Measurements from ENCODE around the gene NFATC2.

NFATC2 gene

GRCh38 chr20:51420111-51420510 lies 122.4 kb downstream of the NFATC2 start:
- peak in 1 of 2 donors; percentile 62 for DNase-seq (ENCODE audit: low read depth in 2 of 2)
- TF ChIP-seq CTCF (IDR thresholded peaks at IDR 0.05; ENCODE audit: low read depth, low read length), result no peak
- no peak overlapping the region for H3K4me3 ChIP-seq (replicated peaks in 1 of 2; ENCODE audit: low read depth in 2 of 2, low read length in 2 of 2)

- DNase-seq (ENCODE audit: low read depth in 2 of 2), result no peak
- no peak overlapping the region for H3K4me3 ChIP-seq (replicated peaks in 1 of 2; ENCODE audit: low read depth in 2 of 2, low read length in 2 of 2)
- TF ChIP-seq CTCF (IDR thresholded peaks at IDR 0.05; ENCODE audit: low read depth, low read length), result no peak
These were observed 122.9 kb downstream of the NFATC2 start for GRCh38 chr20:51419646-51420045.

- no peak for DNase-seq (ENCODE audit: low read depth in 2 of 2)
- no peak overlapping the region for H3K4me3 ChIP-seq (replicated peaks in 1 of 2; ENCODE audit: low read depth in 2 of 2, low read length in 2 of 2)
- TF ChIP-seq CTCF (IDR thresholded peaks at IDR 0.05; ENCODE audit: low read depth, low read length), result no peak
These were observed 123.3 kb downstream of the NFATC2 start for GRCh38 chr20:51419231-51419630.

GRCh38 chr20:51418137-51418529 lies 124.4 kb downstream of the NFATC2 start:
- DNase-seq (ENCODE audit: low read depth in 2 of 2), result no peak
- H3K4me3 ChIP-seq (replicated peaks in 1 of 2; ENCODE audit: low read depth in 2 of 2, low read length in 2 of 2), result no peak overlapping the region
- TF ChIP-seq CTCF (IDR thresholded peaks at IDR 0.05; ENCODE audit: low read depth, low read length), result no peak

GRCh38 chr20:51417250-51418136 lies 125.0 kb downstream of the NFATC2 start:
- no peak overlapping the region for H3K4me3 ChIP-seq (replicated peaks in 1 of 2; ENCODE audit: low read depth in 2 of 2, low read length in 2 of 2)
- TF ChIP-seq CTCF (IDR thresholded peaks at IDR 0.05; ENCODE audit: low read depth, low read length), result no peak
- DNase-seq (ENCODE audit: low read depth in 2 of 2), result no peak

GRCh38 chr20:51416532-51417249 lies 125.8 kb downstream of the NFATC2 start:
- TF ChIP-seq CTCF (IDR thresholded peaks at IDR 0.05; ENCODE audit: low read depth, low read length), result no peak
- no peak overlapping the region for H3K4me3 ChIP-seq (replicated peaks in 1 of 2; ENCODE audit: low read depth in 2 of 2, low read length in 2 of 2)
- DNase-seq (ENCODE audit: low read depth in 2 of 2), result no peak

Measured in cardiac fibroblast (primary cell).